HCT116 (cell line): ENCODE measurements around the gene ARL5B. TPM values are rescaled to one million over a fixed set of nuclear protein-coding genes. Genes with fewer than 3 reads are reported as not detected.
A peak's percentile ranks its signal among the peaks of the same experiment; 100 is the strongest.

Experiments used
- ATAC-seq: fragments of 200-7000 bp; cut with Tn5 transposase; 2 replicates; pipeline ENCODE4 v1.9.1; 2020; ENCODE audit warnings: mild to moderate bottlenecking, moderate library complexity
- BruUV-seq: library from RNA; stranded (reverse); fragments of 400-500 nt; replicated peaks from 2 replicates; lab custom pipeline; 2021; lab: Mats Ljungman, UMichigan
- CTCF ChIA-PET: fragments of 300-600 bp; sonication (Branson Sonifier 250); formaldehyde crosslinking; loops from one replicate; lab custom pipeline; 2021; ENCODE audit warnings: antibody characterized with exemption; lab: Charles Lee
- POLR2A ChIA-PET: fragments of 300-600, 350-600 bp; sonication (Branson Sonifier 250); formaldehyde crosslinking; loops from one replicate; lab custom pipeline; 2021; ENCODE audit warnings: antibody characterized with exemption; lab: Charles Lee
- RAD21 ChIA-PET, 2 experiments: fragments of 300-600 bp; sonication (Branson Sonifier 250); formaldehyde crosslinking; loops; one replicate each; lab custom pipeline; 2023; ENCODE audit warnings: low total read pairs in 2 of 2; ENCODE audit not compliant: uncharacterized antibody in 2 of 2, unreplicated experiment in 2 of 2, low non-redundant PET in 1 of 2; lab: Charles Lee
- DNase-seq: peaks from one replicate; pipeline ENCODE4 v3.0.0-alpha.2; 2010; ENCODE audit warnings: low read depth, low spot score
- H2AFZ ChIP-seq: fragments of 200-600 bp; shearing (Covaris generic), sonication (generic); 2 replicates; pipeline ENCODE4 v1.6.1; 2017; ENCODE audit warnings: low read depth, mixed run types, mixed read lengths, antibody characterized with exemption, low read length; ENCODE audit not compliant: poor library complexity, severe bottlenecking
- H3K27ac ChIP-seq: 2 replicates; pipeline ENCODE4 v1.5.1; 2012; ENCODE audit warnings: low read depth, low read length
- H3K27me3 ChIP-seq: fragments of 200-600 bp; sonication (generic); 2 replicates; pipeline ENCODE4 v1.6.1; 2016; ENCODE audit warnings: mixed run types, low read length, mixed read lengths; ENCODE audit not compliant: insufficient read depth
- H3K36me3 ChIP-seq, 2 experiments: fragments of 200-500 bp in 1 of 2; fragments of 200-600 bp in 1 of 2; sonication (Bioruptor generic) in 1 of 2; sonication (generic) in 1 of 2; 2 replicates each; pipeline versions ENCODE4 v1.5.1 to v1.6.1; 2014 to 2016; ENCODE audit warnings: low read length in 2 of 2, inconsistent platforms in 1 of 2, mixed read lengths in 1 of 2, mixed run types in 1 of 2; ENCODE audit not compliant: insufficient read depth in 2 of 2, control insufficient read depth in 1 of 2
- H3K4me1 ChIP-seq, 2 experiments: fragments of 200-600 bp in 1 of 2; sonication (generic) in 1 of 2; 2 replicates each; pipeline versions ENCODE4 v1.5.1 to v1.6.1; 2012 to 2017; ENCODE audit warnings: low read length in 2 of 2, inconsistent platforms in 1 of 2, mild to moderate bottlenecking in 1 of 2, mixed read lengths in 1 of 2, mixed run types in 1 of 2, moderate library complexity in 1 of 2; ENCODE audit not compliant: insufficient read depth in 2 of 2, control insufficient read depth in 1 of 2
- H3K4me2 ChIP-seq: fragments of 200-600 bp; sonication (generic); 2 replicates; pipeline ENCODE4 v1.6.1; 2017; ENCODE audit warnings: mixed run types, low read length, mixed read lengths
- H3K4me3 ChIP-seq, 2 experiments: fragments of 200-600 bp in 1 of 2; sonication (generic) in 1 of 2; replicated peaks in 1 of 2; 2 replicates each; pipeline ENCODE4 v1.5.1; 2011 to 2016; ENCODE audit warnings: low read length in 2 of 2, control low read depth in 1 of 2, low read depth in 1 of 2, mild to moderate bottlenecking in 1 of 2, mixed read lengths in 1 of 2, mixed run types in 1 of 2
- H3K79me2 ChIP-seq: fragments of 200-600 bp; sonication (generic); 2 replicates; pipeline ENCODE4 v1.6.1; 2017; ENCODE audit warnings: mild to moderate bottlenecking, mixed run types, low read length, moderate library complexity, mixed read lengths; ENCODE audit not compliant: insufficient read depth
- H3K9ac ChIP-seq: fragments of 200-600 bp; sonication (generic); 2 replicates; pipeline ENCODE4 v1.6.1; 2016; ENCODE audit warnings: low read length, mixed read lengths
- H3K9me2 ChIP-seq: fragments of 200-600 bp; sonication (generic), shearing (Covaris generic); 2 replicates; pipeline ENCODE4 v1.6.1; 2017; ENCODE audit warnings: mixed run types, mild to moderate bottlenecking, moderate library complexity; ENCODE audit not compliant: insufficient read depth
- H3K9me3 ChIP-seq, 2 experiments: fragments of 200-500 bp in 1 of 2; fragments of 200-600 bp in 1 of 2; sonication (Bioruptor generic) in 1 of 2; sonication (generic) in 1 of 2; 2 replicates each; pipeline ENCODE4 v1.6.1; 2014 to 2017; ENCODE audit warnings: low read length in 2 of 2, mixed read lengths in 2 of 2, inconsistent platforms in 1 of 2, low read depth in 1 of 2, mild to moderate bottlenecking in 1 of 2, mixed run types in 1 of 2, moderate library complexity in 1 of 2; ENCODE audit not compliant: control insufficient read depth in 1 of 2, insufficient read depth in 1 of 2
- H4K20me1 ChIP-seq: fragments of 200-600 bp; sonication (generic), shearing (Covaris generic); 2 replicates; pipeline ENCODE4 v1.6.1; 2017; ENCODE audit warnings: mixed run types, mild to moderate bottlenecking, moderate library complexity; ENCODE audit not compliant: insufficient read depth
- ATF3 ChIP-seq: IDR thresholded peaks from 2 replicates; pipeline ENCODE4 v1.6.1; 2012
- CBX3 ChIP-seq: IDR thresholded peaks from 2 replicates; pipeline ENCODE4 v1.6.1; 2012; ENCODE audit warnings: low read depth
- CTCF ChIP-seq, 3 experiments: fragments of 200-600 bp in 1 of 3; sonication (generic) in 1 of 3; IDR thresholded peaks in 2 of 3; conservative IDR thresholded peaks in 1 of 3; 2 replicates each; pipeline ENCODE4 v1.5.1; 2012 to 2017; ENCODE audit warnings: low read depth in 2 of 3, low read length in 2 of 3, antibody characterized with exemption in 1 of 3, borderline replicate concordance in 1 of 3, control low read depth in 1 of 3, mild to moderate bottlenecking in 1 of 3, mixed read lengths in 1 of 3, mixed run types in 1 of 3, moderate library complexity in 1 of 3; ENCODE audit not compliant: insufficient read depth in 1 of 3
- EGR1 ChIP-seq: IDR thresholded peaks from 2 replicates; pipeline ENCODE4 v1.6.1; 2012; ENCODE audit warnings: low read depth
- ELF1 ChIP-seq: IDR thresholded peaks from 2 replicates; pipeline ENCODE4 v1.6.1; 2012; ENCODE audit warnings: low read depth, borderline replicate concordance
- EZH2 ChIP-seq: fragments of 200-600 bp; sonication (generic); IDR thresholded peaks from 2 replicates; pipeline ENCODE4 v1.6.1; 2017; ENCODE audit warnings: antibody characterized with exemption, mixed run types
- EZH2phosphoT487 ChIP-seq: fragments of 200-600 bp; IDR thresholded peaks from 2 replicates; pipeline ENCODE4 v1.6.1; 2018; ENCODE audit warnings: antibody characterized with exemption, borderline replicate concordance
- FOSL1 ChIP-seq: IDR thresholded peaks from 2 replicates; pipeline ENCODE4 v1.6.1; 2012; ENCODE audit warnings: low read depth
- JUND ChIP-seq: IDR thresholded peaks from 2 replicates; pipeline ENCODE4 v1.6.1; 2012
- MAX ChIP-seq: IDR thresholded peaks from 2 replicates; pipeline ENCODE4 v1.6.1; 2012
- POLR2AphosphoS5 ChIP-seq: IDR thresholded peaks from 2 replicates; pipeline ENCODE4 v1.6.1; 2011; ENCODE audit warnings: mild to moderate bottlenecking, low read depth, low read length, moderate library complexity
- SRF ChIP-seq: IDR thresholded peaks from 2 replicates; pipeline ENCODE4 v1.6.1; 2012; ENCODE audit warnings: low read depth
- TCF7L2 ChIP-seq: IDR thresholded peaks from 2 replicates; pipeline ENCODE4 v1.7.0; 2011; ENCODE audit warnings: borderline replicate concordance, inconsistent platforms; ENCODE audit not compliant: insufficient read depth, insufficient read length; ENCODE audit errors: extremely low read depth
- YY1 ChIP-seq: IDR thresholded peaks from 2 replicates; pipeline ENCODE4 v1.6.1; 2011; ENCODE audit warnings: low read length, low read depth, moderate library complexity, mild to moderate bottlenecking; ENCODE audit not compliant: insufficient replicate concordance; ENCODE audit errors: extremely low read depth
- ZFX ChIP-seq: fragments of 450-650 bp; IDR thresholded peaks from 2 replicates; pipeline ENCODE4 v1.6.1; 2017
- ZNF274 ChIP-seq: fragments of 200-500 bp; sonication (Bioruptor generic); IDR thresholded peaks from 2 replicates; pipeline ENCODE4 v1.6.1; 2014; ENCODE audit warnings: mild to moderate bottlenecking, low read depth, low read length, inconsistent platforms
- intact Hi-C: fragments of 100-400 bp; cut with micrococcal nuclease; formaldehyde crosslinking; loops from 2 replicates; pipeline ENCODE4 v1.10.0; 2022
- total RNA-seq: library from RNA; stranded (reverse); gene quantifications from one replicate; pipeline ENCODE4 v1.2.1, GENCODE V29; 2021; ENCODE audit not compliant: unreplicated experiment

The ARL5B gene
- total RNA-seq, 1 experiment from 2014 or later = 21.1 TPM

GRCh38 chr10:18664841-18665478 lies 5.7 kb downstream of the ARL5B start:
- Histone ChIP-seq H3K9me3 (no peaks in the 10 kb centered on the region), H3K27ac (no peak overlapping the region), H3K27me3 (no peaks in the 10 kb centered on the region), H3K4me2 (no peak overlapping the region), H2AFZ (no peak overlapping the region), H3K36me3 (peaks cover 6 to 16% of the 10 kb centered on the region in 2 experiments), H3K79me2 (peaks cover 97% of the 10 kb centered on the region), H3K9me2 (no peaks in the 10 kb centered on the region), H3K4me3 (no peak overlapping the region), H3K4me1 (peaks cover 17 to 28% of the 10 kb centered on the region in 2 experiments), H4K20me1 (no peaks in the 10 kb centered on the region), H3K9ac (no peak overlapping the region)
- no peak for DNase-seq
- TF ChIP-seq TCF7L2 = no peak
- no peak for TF ChIP-seq YY1
- no peak for TF ChIP-seq ATF3
- TF ChIP-seq FOSL1 = no peak
- POLR2A ChIA-PET = no interaction called here
- no TSS peak for BruUV-seq
- intact Hi-C loops = no loop called here
- RAD21 ChIA-PET = no interaction called here
- no peak for ATAC-seq
- CTCF ChIA-PET = no interaction called here

- Histone ChIP-seq H4K20me1 (no peaks in the 10 kb centered on the region), H3K27ac (no peak overlapping the region), H3K4me1 (peaks cover 14 to 22% of the 10 kb centered on the region in 2 experiments), H3K4me2 (peak overlapping the region; percentile 37; the same call in 1 of the 2 replicates), H3K9me3 (no peaks in the 10 kb centered on the region), H3K9me2 (no peaks in the 10 kb centered on the region), H3K36me3 (peaks cover 7 to 20% of the 10 kb centered on the region in 2 experiments), H2AFZ (no peak overlapping the region), H3K79me2 (peaks cover 93% of the 10 kb centered on the region), H3K27me3 (no peaks in the 10 kb centered on the region), H3K9ac (no peak overlapping the region), H3K4me3 (no peak overlapping the region)
- CTCF ChIA-PET = no interaction called here
- no TSS peak for BruUV-seq
- intact Hi-C loops = no loop called here
- DNase-seq (no peak), ATAC-seq (no peak)
- POLR2A ChIA-PET = no interaction called here
- RAD21 ChIA-PET = no interaction called here
- no peak for TF ChIP-seq EGR1
- no peak for TF ChIP-seq ZFX
- no peak for TF ChIP-seq ZNF274
- TF ChIP-seq CTCF (IDR thresholded peaks at IDR 0.05 in 2 of 3, conservative IDR thresholded peaks at IDR 0.05 in 1 of 3; ENCODE audit: borderline replicate concordance in 1 of 3, insufficient read depth in 1 of 3, low read depth in 2 of 3, low read length in 2 of 3) = no peak
- no peak for TF ChIP-seq MAX
- no peak for TF ChIP-seq SRF
- TF ChIP-seq ATF3 = no peak
- no peak for TF ChIP-seq POLR2AphosphoS5
- TF ChIP-seq CBX3 = no peak
- TF ChIP-seq ELF1 = no peak
- TF ChIP-seq EZH2 = no peak
- TF ChIP-seq EZH2phosphoT487 = no peak
- TF ChIP-seq JUND = no peak
These were observed 6.8 kb downstream of the ARL5B start for GRCh38 chr10:18665815-18666558.
